ENCODE results near the gene CXCR4. TPM values are rescaled to one million over a fixed set of nuclear protein-coding genes. Genes with fewer than 3 reads are reported as not detected.

Gene CXCR4
- total and polyA plus RNA-seq, 2 of the 4 experiments (the other 2 are of a cell fraction), result not detected

DNA sequence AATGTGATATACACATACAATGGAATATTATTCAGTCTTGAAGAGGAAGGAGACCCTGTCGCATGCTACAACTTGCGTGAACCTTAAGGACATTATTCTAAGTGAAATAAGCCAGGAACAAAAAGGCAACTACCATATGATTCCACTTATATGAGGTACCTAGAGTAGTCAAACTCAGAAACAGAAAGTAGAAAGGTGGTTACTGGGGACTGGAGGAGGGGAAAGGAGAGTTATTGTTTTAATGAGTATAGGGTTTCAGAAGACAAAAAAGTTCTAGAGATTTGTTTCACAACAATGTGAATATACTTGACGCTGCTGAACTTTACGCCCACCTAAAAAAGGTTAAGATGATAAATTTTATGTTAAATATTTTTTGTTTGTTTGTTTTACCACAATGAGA lies 47.0 kb downstream of the CXCR4 start:
- in situ Hi-C loops (cut with MboI; ENCODE audit: low sequenced_read_pairs) (no loop called here), intact Hi-C loops (cut with micrococcal nuclease) (no loop called here), dilution Hi-C loops (cut with HindIII; ENCODE audit: low sequenced_read_pairs, unreplicated experiment) (no loop called here)
- ATAC-seq (ENCODE audit: low read depth) (no peak), DNase-seq (no peak)
- Histone ChIP-seq H3K9me1 (ENCODE audit: insufficient read depth, low read length) (no peaks in the 10 kb centered on the region), H3K23ac (ENCODE audit: low read depth, low read length) (no peak overlapping the region), H3K9me3 (ENCODE audit: control insufficient read depth, insufficient read depth, low read length) (no peaks in the 10 kb centered on the region), H3K79me1 (ENCODE audit: low read depth in 1 of 2, low read length in 2 of 2) (no peaks in the 10 kb centered on the region), H4K20me1 (ENCODE audit: insufficient read depth, low read length) (no peaks in the 10 kb centered on the region), H3K27me3 (ENCODE audit: control insufficient read depth, insufficient read depth, low read length) (peaks cover 6% of the 10 kb centered on the region), H2BK15ac (ENCODE audit: low read depth, low read length) (no peak overlapping the region), H2AK5ac (ENCODE audit: low read depth, low read length) (no peak overlapping the region), H3K4me3 (ENCODE audit: insufficient read depth, low read depth, low read length) (no peak overlapping the region), H3K9ac (ENCODE audit: low read depth, low read length) (no peak overlapping the region), H2BK20ac (ENCODE audit: low read depth, low read length) (no peak overlapping the region), H4K91ac (ENCODE audit: insufficient read depth, low read depth, low read length) (no peak overlapping the region), H3K14ac (replicated peaks; ENCODE audit: low read depth, low read length) (no peak overlapping the region), H3K4ac (ENCODE audit: low read depth, low read length) (no peak overlapping the region), H4K8ac (ENCODE audit: low read depth in 2 of 2, low read length in 2 of 2) (no peak overlapping the region), H3K18ac (ENCODE audit: low read depth, low read length) (no peak overlapping the region), H3K4me1 (ENCODE audit: control insufficient read depth, insufficient read depth, low read length) (no peaks in the 10 kb centered on the region), H2BK5ac (ENCODE audit: low read depth, low read length, poor library complexity, severe bottlenecking) (no peak overlapping the region), H2AK9ac (replicated peaks; ENCODE audit: low read depth, low read length, poor library complexity) (no peak overlapping the region), H2BK120ac (ENCODE audit: low read depth, low read length) (no peak overlapping the region), H3K36me3 (ENCODE audit: control insufficient read depth, insufficient read depth, low read length) (no peaks in the 10 kb centered on the region), H4K5ac (ENCODE audit: low read depth, low read length) (no peak overlapping the region), H2AFZ (replicated peaks; ENCODE audit: low read length, poor library complexity) (no peak overlapping the region), H3K56ac (ENCODE audit: extremely low read depth, insufficient read depth, low read length) (no peak overlapping the region), H3K27ac (ENCODE audit: insufficient read depth, low read length) (no peak overlapping the region), H3K4me2 (ENCODE audit: low read depth, low read length) (no peak overlapping the region)
- BruUV-seq (replicated peaks), result no TSS peak
- ChIA-PET CTCF (no interaction called here), POLR2A (ENCODE audit: unreplicated experiment) (no interaction called here)
- WGBS, 2 experiments (ENCODE audit: extremely low coverage in 2 of 2, insufficient read length in 1 of 2), result no CpG with 5 or more reads among the region's 4 CpGs
- TF ChIP-seq RFX5 (IDR thresholded peaks at IDR 0.05; ENCODE audit: low read depth, low read length) (no peak), FOS (IDR thresholded peaks at IDR 0.05; ENCODE audit: low read depth, low read length) (no peak), MAZ (IDR thresholded peaks at IDR 0.05; ENCODE audit: borderline replicate concordance, low read depth, low read length) (no peak), SMC3 (IDR thresholded peaks at IDR 0.05; ENCODE audit: low read depth, low read length) (no peak), NFE2L2 (IDR thresholded peaks at IDR 0.05; ENCODE audit: low read depth, low read length) (no peak), RAD21 (IDR thresholded peaks at IDR 0.05; ENCODE audit: low read length) (no peak), MAFK (IDR thresholded peaks at IDR 0.05; ENCODE audit: low read depth, low read length) (no peak), MXI1 (IDR thresholded peaks at IDR 0.05; ENCODE audit: borderline replicate concordance, low read depth, low read length) (no peak)
- TF ChIP-seq, protein P1, sequence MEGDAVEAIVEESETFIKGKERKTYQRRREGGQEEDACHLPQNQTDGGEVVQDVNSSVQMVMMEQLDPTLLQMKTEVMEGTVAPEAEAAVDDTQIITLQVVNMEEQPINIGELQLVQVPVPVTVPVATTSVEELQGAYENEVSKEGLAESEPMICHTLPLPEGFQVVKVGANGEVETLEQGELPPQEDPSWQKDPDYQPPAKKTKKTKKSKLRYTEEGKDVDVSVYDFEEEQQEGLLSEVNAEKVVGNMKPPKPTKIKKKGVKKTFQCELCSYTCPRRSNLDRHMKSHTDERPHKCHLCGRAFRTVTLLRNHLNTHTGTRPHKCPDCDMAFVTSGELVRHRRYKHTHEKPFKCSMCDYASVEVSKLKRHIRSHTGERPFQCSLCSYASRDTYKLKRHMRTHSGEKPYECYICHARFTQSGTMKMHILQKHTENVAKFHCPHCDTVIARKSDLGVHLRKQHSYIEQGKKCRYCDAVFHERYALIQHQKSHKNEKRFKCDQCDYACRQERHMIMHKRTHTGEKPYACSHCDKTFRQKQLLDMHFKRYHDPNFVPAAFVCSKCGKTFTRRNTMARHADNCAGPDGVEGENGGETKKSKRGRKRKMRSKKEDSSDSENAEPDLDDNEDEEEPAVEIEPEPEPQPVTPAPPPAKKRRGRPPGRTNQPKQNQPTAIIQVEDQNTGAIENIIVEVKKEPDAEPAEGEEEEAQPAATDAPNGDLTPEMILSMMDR (conservative IDR thresholded peaks at IDR 0.05; ENCODE audit: low read depth, low read length), result no peak
- TF ChIP-seq, protein P2, sequence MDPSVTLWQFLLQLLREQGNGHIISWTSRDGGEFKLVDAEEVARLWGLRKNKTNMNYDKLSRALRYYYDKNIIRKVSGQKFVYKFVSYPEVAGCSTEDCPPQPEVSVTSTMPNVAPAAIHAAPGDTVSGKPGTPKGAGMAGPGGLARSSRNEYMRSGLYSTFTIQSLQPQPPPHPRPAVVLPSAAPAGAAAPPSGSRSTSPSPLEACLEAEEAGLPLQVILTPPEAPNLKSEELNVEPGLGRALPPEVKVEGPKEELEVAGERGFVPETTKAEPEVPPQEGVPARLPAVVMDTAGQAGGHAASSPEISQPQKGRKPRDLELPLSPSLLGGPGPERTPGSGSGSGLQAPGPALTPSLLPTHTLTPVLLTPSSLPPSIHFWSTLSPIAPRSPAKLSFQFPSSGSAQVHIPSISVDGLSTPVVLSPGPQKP (IDR thresholded peaks at IDR 0.05; ENCODE audit: borderline replicate concordance, low read depth, low read length), result no peak
- TF ChIP-seq, protein P3, sequence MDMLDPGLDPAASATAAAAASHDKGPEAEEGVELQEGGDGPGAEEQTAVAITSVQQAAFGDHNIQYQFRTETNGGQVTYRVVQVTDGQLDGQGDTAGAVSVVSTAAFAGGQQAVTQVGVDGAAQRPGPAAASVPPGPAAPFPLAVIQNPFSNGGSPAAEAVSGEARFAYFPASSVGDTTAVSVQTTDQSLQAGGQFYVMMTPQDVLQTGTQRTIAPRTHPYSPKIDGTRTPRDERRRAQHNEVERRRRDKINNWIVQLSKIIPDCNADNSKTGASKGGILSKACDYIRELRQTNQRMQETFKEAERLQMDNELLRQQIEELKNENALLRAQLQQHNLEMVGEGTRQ (IDR thresholded peaks at IDR 0.05; ENCODE audit: low read depth, low read length), result no peak
